Gastrocnemius medialis (tissue), 4 donors: ENCODE results near the gene NKD1. TPM values are rescaled to one million over a fixed set of nuclear protein-coding genes. Genes with fewer than 3 reads are reported as not detected.

Experiments
- ATAC-seq, 2 donors: fragments of 150-250 bp; one replicate each; pipeline ENCODE4 v1.9.1; 2016
- DNase-seq, 2 donors: peaks; one replicate each; pipeline ENCODE4 v3.0.0-alpha.2; 2019
- H3K27ac ChIP-seq, 4 donors: fragments of 200-600 bp; sonication (generic); 1 replicate in 1 of 4; 2 replicates in 3 of 4; pipeline ENCODE4 v1.5.1; 2016 to 2018; ENCODE audit warnings: mild to moderate bottlenecking in 2 of 4, moderate library complexity in 1 of 4
- H3K27me3 ChIP-seq, 3 donors: fragments of 200-600 bp; sonication (generic) in 2 of 3; 1 replicate in 1 of 3; 2 replicates in 2 of 3; pipeline versions ENCODE4 v1.5.1 to v1.6.0; 2016 to 2019; ENCODE audit warnings: mild to moderate bottlenecking in 1 of 3, moderate library complexity in 1 of 3
- H3K36me3 ChIP-seq, 2 donors: fragments of 200-600 bp; sonication (generic) in 1 of 2; one replicate each; pipeline ENCODE4 v1.5.1; 2017 to 2018
- H3K4me1 ChIP-seq, 2 donors: fragments of 200-600 bp; sonication (generic) in 1 of 2; one replicate each; pipeline ENCODE4 v1.5.1; 2016 to 2017; ENCODE audit warnings: mild to moderate bottlenecking in 2 of 2
- H3K4me3 ChIP-seq, 4 donors: fragments of 200-600 bp; sonication (generic) in 3 of 4; 1 replicate in 1 of 4; 2 replicates in 3 of 4; pipeline ENCODE4 v1.5.1; 2016 to 2019; ENCODE audit warnings: mild to moderate bottlenecking in 2 of 4
- H3K9me3 ChIP-seq, 3 donors: fragments of 200-600 bp; sonication (generic) in 2 of 3; 1 replicate in 1 of 3; 2 replicates in 2 of 3; pipeline ENCODE4 v1.5.1; 2016 to 2019
- CTCF ChIP-seq, 5 experiments: fragments of 450-650 bp in 3 of 5; fragments of 200-600 bp in 2 of 5; sonication (generic) in 2 of 5; IDR thresholded peaks in 4 of 5; conservative IDR thresholded peaks in 1 of 5; 1 replicate in 4 of 5; 2 replicates in 1 of 5; pipeline ENCODE4 v1.5.1; 2016 to 2019; ENCODE audit warnings: antibody characterized with exemption in 5 of 5, mild to moderate bottlenecking in 3 of 5, moderate library complexity in 3 of 5
- POLR2A ChIP-seq, 2 donors: fragments of 450-650 bp; IDR thresholded peaks; one replicate each; pipeline ENCODE4 v1.6.1; 2017; ENCODE audit warnings: antibody characterized with exemption in 2 of 2, mild to moderate bottlenecking in 2 of 2, moderate library complexity in 2 of 2
- in situ Hi-C, 4 donors: fragments of 200-750 bp; cut with MboI; loops; one replicate each; pipeline versions ENCODE4 v1.15.0 to v1.8.0; 2017; ENCODE audit warnings: low sequenced_read_pairs in 4 of 4
- intact Hi-C: fragments of 100-400 bp; cut with DNase I; formaldehyde crosslinking; loops from one replicate; pipeline ENCODE4 v1.15.1; 2023; ENCODE audit warnings: low total_unique reads
- total RNA-seq, 4 donors: library from RNA; depleted of rRNA; stranded (reverse); fragments of >200 nt; gene quantifications; one replicate each; pipeline versions ENCODE4 v1.1.0 to v1.2.3, GENCODE V29; 2016

NKD1 gene
- total RNA-seq, 4 donors from 2014 or later = 0.10 to 0.75 (median 0.19) TPM

DNA sequence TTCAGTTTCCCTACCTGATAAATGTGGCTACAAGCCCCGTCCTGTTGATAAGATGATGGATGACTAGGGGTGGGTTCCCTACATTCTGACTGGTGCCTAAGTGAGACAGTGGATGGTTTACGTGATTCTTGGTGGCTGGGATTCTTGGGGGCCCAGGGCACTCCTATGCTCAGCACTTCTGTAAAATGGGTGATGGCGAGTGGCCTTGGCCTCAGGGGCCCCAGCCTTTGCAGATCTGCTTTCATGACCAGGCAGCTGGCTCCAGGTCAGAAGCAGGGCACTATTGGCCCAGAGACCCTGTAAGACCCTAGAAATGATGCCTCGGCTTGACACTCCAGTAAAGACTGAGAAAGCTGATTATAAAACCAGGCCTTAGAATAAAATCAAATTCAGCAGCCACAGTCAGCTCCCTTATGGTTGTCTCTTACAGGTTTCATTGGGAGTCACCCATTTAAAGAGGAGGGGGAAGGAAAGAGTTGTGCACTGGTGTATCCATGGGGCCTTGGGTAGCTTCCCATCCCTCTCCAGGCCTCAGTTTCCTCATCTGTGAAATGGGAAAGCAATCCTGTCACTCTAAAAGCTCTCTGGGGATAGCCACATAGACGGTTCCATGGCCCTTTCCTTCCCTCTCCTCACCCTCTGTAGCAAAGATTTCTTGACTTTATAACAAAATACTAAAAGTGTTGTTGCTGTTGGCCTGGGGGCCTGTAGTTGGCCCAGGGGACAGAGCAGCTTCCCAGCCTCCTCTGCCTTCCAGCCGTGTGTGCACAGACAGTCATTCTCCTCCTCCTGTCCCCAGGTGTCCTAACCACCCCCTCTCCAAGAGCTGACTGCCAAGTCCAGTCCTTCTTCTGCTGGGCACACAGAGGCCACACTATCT, 131.7 kb downstream of the NKD1 start:
- Histone ChIP-seq H3K4me3 (no peak overlapping the region), H3K4me1 (no peaks in the 10 kb centered on the region), H3K27me3 (no peaks in the 10 kb centered on the region), H3K27ac (no peak overlapping the region), H3K9me3 (no peaks in the 10 kb centered on the region), H3K36me3 (no peaks in the 10 kb centered on the region)
- in situ Hi-C loops = no loop called here
- ATAC-seq = no peak
- DNase-seq = no peak
- TF ChIP-seq CTCF (IDR thresholded peaks at IDR 0.05 in 4 of 5, conservative IDR thresholded peaks at IDR 0.05 in 1 of 5) = no peak
- TF ChIP-seq POLR2A (IDR thresholded peaks at IDR 0.05) = no peak
- intact Hi-C loops = no loop called here

GRCh38 chr16:50680556-50680893, 132.3 kb downstream of the NKD1 start:
- Histone ChIP-seq H3K27me3 (no peaks in the 10 kb centered on the region), H3K27ac (peak overlapping the region in 1 of 4 donors; percentile 21), H3K9me3 (no peaks in the 10 kb centered on the region), H3K4me1 (no peaks in the 10 kb centered on the region), H3K4me3 (peak overlapping the region in 1 of 4 donors; percentile 14), H3K36me3 (no peaks in the 10 kb centered on the region)
- in situ Hi-C loops = no loop called here
- intact Hi-C loops = no loop called here
- no peak for DNase-seq
- no peak for TF ChIP-seq POLR2A (IDR thresholded peaks at IDR 0.05)
- no peak for TF ChIP-seq CTCF (IDR thresholded peaks at IDR 0.05 in 4 of 5, conservative IDR thresholded peaks at IDR 0.05 in 1 of 5)
- ATAC-seq = no peak

DNA sequence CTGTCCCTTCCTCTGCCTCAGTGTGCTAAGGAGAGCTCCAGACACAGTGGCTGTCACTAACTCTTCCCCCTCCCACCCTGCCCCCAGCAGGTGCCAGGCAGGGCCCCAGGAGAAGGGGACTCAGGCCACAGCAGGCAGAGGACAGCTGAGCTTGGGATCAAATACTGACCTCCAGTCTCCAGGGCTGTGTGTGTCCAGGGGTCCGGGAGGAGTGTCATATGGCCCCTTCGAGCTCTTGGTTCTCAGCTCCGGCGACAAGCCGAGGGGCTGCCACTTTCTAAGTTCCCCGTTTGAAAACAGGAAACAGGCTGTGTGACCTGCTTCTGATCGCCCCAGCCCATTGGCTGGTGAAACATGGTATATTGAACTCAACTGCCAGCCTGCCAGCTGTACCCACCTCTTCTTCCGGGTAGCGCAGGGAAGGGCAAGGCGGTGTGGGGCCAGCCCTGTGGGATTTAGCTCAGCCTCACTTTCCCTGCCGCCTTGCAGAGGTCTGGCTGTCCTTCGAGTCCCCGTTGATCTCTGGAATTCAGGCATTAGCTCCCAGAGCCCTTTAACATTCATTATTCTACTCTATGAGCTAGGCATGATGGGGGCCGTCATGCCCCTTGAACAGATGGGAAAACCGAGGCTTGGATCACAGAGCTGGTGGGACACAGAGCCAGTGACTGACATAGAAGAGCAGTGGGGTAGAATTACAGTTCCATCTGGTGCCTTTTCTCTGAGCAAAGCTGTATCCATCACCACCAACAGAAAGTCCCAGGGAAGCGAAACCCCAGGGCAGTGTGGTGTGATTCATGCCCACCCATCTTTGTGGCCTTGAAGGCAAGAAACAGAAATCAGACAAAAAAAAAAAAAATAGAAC, 133.1 kb downstream of the NKD1 start, which contains the start of gene SNX20:
TSS of gene SNX20 (minus strand) at position 292 of the 865 bp plus-strand sequence. CDS start 3,786 bp downstream, outside the sequence.
- Histone ChIP-seq H3K4me1 (no peaks in the 10 kb centered on the region), H3K9me3 (no peaks in the 10 kb centered on the region), H3K27me3 (no peaks in the 10 kb centered on the region), H3K4me3 (peak within 1 kb of the TSS in 1 of 4 donors; percentile 14), H3K36me3 (no peaks in the 10 kb centered on the region), H3K27ac (peak within 1 kb of the TSS in 1 of 4 donors; percentile 21)
- intact Hi-C loops = no loop called here
- no peak for DNase-seq
- in situ Hi-C loops = no loop called here
- ATAC-seq = no peak
- TF ChIP-seq CTCF (IDR thresholded peaks at IDR 0.05 in 4 of 5, conservative IDR thresholded peaks at IDR 0.05 in 1 of 5) (no peak), POLR2A (IDR thresholded peaks at IDR 0.05) (peak in 1 of 2 donors; percentile 17)

DNA sequence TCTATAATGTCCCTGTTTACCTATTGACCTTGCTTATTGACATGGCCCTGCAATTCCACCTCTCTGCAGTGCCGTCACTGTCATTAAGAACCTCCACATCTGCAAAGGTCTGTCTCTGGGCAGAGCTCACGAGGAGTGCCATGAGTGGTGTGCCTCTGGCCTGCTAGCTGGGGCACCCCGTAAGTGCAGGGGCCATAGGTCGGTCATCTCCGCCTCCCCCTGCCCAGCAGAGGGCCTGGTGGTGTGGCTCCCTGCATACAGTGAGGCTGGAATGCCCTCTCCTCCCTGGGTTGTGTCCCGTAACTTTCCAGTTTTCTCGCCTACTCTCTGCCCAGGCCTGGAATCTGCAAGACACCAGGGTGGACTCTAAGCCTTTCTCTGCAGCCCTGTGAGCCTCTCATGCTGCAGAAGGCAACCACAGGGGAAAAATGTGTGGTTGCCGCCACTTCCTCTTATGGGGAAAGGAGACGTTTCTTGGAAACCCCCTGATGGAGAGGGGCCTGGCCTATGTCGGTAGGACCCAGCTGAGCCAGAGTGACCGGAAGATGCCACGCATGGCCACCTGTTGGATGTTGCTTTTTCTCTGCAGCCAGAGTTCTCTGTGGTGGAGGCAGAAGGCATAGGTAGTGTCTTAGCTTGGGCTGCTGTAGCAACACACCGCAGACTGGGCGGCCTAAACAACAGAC, 135.6 kb downstream of the NKD1 start:
- DNase-seq (no peak), ATAC-seq (no peak)
- H3K36me3 ChIP-seq = no peaks in the 10 kb centered on the region
- intact Hi-C loops (no loop called here), in situ Hi-C loops (no loop called here)
- H3K4me3 ChIP-seq = no peak overlapping the region
- H3K9me3 ChIP-seq = no peaks in the 10 kb centered on the region
- no peak for TF ChIP-seq CTCF (IDR thresholded peaks at IDR 0.05 in 4 of 5, conservative IDR thresholded peaks at IDR 0.05 in 1 of 5)
- TF ChIP-seq POLR2A (IDR thresholded peaks at IDR 0.05) = no peak
- H3K27ac ChIP-seq = no peak overlapping the region
- no peaks in the 10 kb centered on the region for H3K27me3 ChIP-seq
- no peaks in the 10 kb centered on the region for H3K4me1 ChIP-seq
